SJSA1 (cell line): ENCODE measurements around the gene CALML3. TPM values are rescaled to one million over a fixed set of nuclear protein-coding genes. Genes with fewer than 3 reads are reported as not detected.

ENCODE experiments used
- DNase-seq, 2 experiments: peaks; one replicate each; pipeline ENCODE4 v3.0.0-alpha.2; 2015 to 2020; ENCODE audit warnings: low spot score in 2 of 2, low read depth in 1 of 2
- H3K27ac ChIP-seq: fragments of 250-450 bp; sonication (Bioruptor Pico); 2 replicates; pipeline ENCODE4 v1.5.1; 2020; ENCODE audit warnings: mild to moderate bottlenecking, moderate library complexity
- H3K27me3 ChIP-seq: fragments of 250-450 bp; sonication (Bioruptor Pico); replicated peaks from 2 replicates; pipeline ENCODE4 v1.5.1; 2020; ENCODE audit warnings: mild to moderate bottlenecking, moderate library complexity
- H3K36me3 ChIP-seq: fragments of 250-450 bp; sonication (Bioruptor Pico); 2 replicates; pipeline ENCODE4 v1.5.1; 2020; ENCODE audit warnings: mild to moderate bottlenecking
- H3K4me1 ChIP-seq: fragments of 250-450 bp; sonication (Bioruptor Pico); replicated peaks from 2 replicates; pipeline ENCODE4 v1.6.1; 2021; ENCODE audit warnings: mild to moderate bottlenecking
- H3K4me3 ChIP-seq: fragments of 250-450 bp; sonication (Bioruptor Pico); 2 replicates; pipeline ENCODE4 v1.5.1; 2020; ENCODE audit warnings: mild to moderate bottlenecking
- H3K9me3 ChIP-seq: fragments of 250-450 bp; sonication (Bioruptor Pico); replicated peaks from 2 replicates; pipeline ENCODE4 v1.5.1; 2020; ENCODE audit warnings: mild to moderate bottlenecking
- total RNA-seq: library from RNA; depleted of rRNA; stranded (reverse); fragments of >200 nt; shearing (Covaris generic); gene quantifications from 2 replicates; pipeline ENCODE4 v1.2.3, GENCODE V29; 2014

Gene CALML3
- total RNA-seq, 1 experiment from 2014 or later = not detected

DNA sequence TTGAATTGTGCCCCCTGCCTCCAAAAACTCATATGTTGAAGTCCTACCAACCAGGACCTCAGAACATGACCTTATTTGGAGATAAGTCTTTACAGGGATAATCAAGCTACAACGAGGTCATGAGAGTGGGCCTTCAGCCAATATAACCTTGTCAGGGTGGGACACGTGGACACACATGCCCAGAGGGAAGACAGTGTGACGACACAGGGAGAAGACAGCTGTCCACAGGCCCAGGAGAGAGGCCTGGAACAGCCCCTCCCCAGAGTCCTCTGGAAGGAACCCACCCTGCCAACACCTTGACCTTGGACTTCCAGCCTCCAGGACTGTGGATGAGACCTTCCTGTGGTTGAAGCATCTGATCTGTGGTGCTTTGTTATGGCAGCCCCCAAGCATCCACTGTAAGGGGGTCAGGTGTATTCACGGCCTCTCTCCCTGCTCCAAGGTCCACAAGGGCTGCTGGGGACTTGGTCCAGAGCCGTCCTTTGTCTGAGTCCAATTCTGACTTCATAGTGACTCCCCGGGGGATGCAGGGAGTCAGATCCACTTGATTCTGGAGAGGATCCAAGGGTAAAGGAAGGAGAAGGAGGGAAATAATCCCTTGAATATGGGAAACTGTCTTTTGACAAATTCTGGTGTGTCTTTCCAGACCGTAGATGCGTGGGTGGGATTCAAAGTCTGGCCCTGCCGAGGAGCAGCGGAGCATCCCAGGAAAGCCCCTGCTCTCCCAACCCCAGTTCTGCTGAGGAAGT, 7.0 kb downstream of the CALML3 start:
- no peaks in the 10 kb centered on the region for H3K9me3 ChIP-seq
- no peak overlapping the region for H3K4me3 ChIP-seq
- no peaks in the 10 kb centered on the region for H3K4me1 ChIP-seq
- DNase-seq = no peak
- H3K27ac ChIP-seq = no peak overlapping the region
- no peaks in the 10 kb centered on the region for H3K36me3 ChIP-seq
- H3K27me3 ChIP-seq = no peaks in the 10 kb centered on the region

DNA sequence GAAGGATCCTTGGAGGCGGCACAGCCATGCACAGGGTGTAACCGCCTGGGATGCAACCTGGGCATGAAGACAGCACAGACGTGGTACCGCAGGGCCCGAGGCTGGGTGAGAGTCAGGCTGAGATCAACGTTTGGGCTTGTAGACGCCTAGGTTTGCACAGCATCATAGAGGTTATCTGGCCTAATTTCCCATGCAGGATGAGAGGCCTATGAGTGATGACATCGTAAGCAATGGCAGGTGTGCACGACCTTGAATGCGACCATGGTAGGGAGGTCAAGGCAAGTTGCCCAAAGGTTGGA, 7.5 kb downstream of the CALML3 start:
- Histone ChIP-seq H3K27me3 (no peaks in the 10 kb centered on the region), H3K9me3 (no peaks in the 10 kb centered on the region), H3K27ac (no peak overlapping the region), H3K36me3 (no peaks in the 10 kb centered on the region), H3K4me1 (no peaks in the 10 kb centered on the region), H3K4me3 (no peak overlapping the region)
- no peak for DNase-seq

DNA sequence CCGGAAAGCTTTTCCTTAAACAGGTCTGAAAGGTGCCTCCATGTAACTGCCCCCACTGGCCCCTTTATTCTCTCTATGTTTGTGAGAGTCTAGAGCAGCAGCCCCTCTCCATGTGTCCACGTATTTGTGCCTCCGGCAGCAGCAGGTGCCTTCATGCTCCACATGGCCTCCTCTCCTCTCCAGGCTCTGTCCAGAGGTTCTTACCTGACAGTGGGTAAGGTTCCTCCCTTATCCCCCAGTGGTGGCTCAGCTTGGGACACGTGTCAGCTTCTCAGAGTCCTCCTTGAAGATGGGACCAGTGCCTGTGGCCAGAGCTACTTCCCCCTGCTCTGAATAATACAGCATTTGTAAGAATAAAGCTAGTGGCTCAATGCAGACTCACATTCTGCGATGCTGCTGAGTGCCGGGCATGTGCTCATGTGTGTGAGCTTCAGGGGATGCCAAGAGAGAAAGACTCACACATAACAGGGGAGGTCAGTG, 7.9 kb downstream of the CALML3 start:
- no peaks in the 10 kb centered on the region for H3K9me3 ChIP-seq
- H3K27me3 ChIP-seq = no peaks in the 10 kb centered on the region
- H3K36me3 ChIP-seq = no peaks in the 10 kb centered on the region
- H3K4me3 ChIP-seq = no peak overlapping the region
- H3K4me1 ChIP-seq = peaks cover under 1% of the 10 kb centered on the region
- no peak for DNase-seq
- H3K27ac ChIP-seq = no peak overlapping the region

DNA sequence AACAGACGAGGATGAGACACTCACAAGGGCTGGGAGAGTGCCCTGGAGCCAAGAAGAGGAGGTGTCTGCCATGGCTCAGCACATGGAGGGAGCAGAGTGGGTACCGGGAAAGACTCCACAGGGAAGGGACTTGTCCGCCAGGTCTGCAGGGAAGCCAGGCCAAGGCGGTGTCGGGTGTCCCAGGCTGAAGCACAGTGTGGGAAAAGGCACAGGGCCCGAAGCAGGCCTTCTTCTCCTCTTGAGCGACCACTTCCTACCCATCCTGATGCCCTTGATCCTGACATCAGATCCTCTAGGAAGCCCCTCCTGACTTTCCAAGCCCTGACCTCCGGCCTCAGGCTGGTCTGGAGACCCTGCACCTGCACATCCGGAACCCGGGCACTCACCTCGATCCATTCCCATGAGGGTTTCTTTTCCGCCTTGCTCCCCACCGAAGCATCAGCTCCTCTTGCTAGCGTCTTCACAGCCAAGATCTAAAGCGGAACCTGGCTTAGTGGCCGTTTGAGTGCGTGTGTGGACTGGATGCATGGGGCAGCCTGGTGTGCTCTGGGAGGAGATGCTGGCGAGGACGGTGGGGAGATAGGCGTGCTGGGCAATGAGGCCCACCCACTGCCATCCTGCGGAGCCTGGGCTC, 8.5 kb downstream of the CALML3 start:
- no peaks in the 10 kb centered on the region for H3K36me3 ChIP-seq
- H3K27me3 ChIP-seq = no peaks in the 10 kb centered on the region
- H3K27ac ChIP-seq = no peak overlapping the region
- DNase-seq = no peak
- no peaks in the 10 kb centered on the region for H3K9me3 ChIP-seq
- no peak overlapping the region for H3K4me3 ChIP-seq
- H3K4me1 ChIP-seq = peaks cover 6% of the 10 kb centered on the region

DNA sequence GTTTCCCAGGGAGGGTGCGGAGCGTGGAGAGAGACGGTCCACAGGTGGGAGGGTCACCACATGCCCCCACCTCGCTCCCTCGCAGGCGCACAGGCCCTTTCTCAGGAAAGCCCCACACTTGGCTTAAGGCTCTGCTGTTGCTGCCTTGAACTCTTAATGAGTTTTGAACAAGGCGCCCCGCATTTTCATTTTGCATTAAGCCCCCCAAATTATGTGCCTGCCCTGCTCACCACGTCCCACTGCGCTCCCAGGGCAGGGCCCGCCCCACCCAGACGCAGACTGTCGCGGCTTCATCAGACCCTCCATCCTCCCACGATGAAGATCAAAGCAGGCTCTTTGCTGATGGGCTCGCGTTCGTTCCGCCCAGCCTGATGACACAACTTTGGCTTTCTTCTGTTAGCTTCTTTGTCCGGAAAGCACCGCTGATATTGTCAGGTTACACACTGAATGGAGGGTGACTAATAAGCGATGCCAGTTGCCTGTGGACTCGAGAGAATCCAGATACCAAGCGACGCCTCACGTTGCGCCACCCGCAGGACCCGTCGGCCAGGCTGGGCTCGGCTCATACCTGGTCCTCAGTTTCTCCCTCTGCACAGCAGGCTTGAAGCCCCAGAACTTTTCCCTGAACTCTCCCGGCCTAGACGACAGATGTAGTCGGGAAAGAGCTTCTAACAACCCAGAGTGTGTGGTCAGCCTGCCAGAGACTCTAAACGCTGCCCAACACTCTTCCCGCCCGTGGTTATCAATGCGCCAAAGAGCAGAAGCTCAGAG, 9.5 kb downstream of the CALML3 start:
- Histone ChIP-seq H3K36me3 (no peaks in the 10 kb centered on the region), H3K27ac (no peak overlapping the region), H3K4me3 (no peak overlapping the region), H3K27me3 (no peaks in the 10 kb centered on the region), H3K9me3 (no peaks in the 10 kb centered on the region), H3K4me1 (peaks cover 16% of the 10 kb centered on the region)
- no peak for DNase-seq

DNA sequence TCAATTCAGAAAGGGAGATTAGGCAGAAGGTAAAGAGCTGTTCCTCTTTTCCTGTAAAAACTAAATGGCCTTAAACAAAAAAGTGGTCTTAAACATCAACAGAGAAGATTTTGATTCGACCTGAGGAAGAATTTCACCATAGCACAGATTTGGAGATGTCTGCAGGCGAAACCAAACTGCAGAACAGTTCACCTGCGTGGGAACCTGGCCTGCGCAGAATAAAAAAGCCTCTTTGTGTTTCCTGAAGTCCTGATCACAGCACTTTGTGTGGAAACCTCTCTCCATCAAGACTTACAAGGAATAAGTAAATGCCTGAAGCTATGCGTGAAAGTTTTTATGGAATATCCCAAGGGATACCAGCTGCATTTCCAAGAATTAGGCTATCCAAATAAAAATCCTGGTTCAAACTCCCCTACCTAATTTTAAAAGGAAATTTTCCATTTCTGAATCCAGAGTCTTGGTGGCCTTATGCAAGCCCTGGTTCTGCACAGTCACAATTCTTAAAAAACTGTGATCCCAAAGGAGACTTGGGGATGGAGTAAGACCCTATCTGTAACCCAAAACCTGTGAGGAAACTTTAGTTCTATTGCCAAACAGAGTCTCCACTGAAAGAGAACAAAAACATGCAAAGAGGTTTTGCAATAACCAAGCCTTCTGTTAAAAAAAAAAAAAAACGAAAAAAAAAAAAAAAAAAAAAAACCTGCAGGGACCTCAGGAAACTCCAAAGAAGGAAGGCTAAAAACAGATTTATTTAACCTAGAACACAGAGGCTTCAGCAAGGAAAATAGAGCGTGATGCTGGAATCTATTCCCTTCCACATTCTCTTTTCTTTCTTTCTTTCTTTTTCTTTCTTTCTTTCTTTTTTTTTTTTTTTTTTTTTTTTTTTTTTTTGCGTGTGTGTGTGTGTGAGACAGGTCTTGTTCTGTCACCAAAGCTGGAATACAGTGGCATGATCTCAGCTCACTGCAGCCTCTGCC, 10.4 kb downstream of the CALML3 start:
- no peaks in the 10 kb centered on the region for H3K9me3 ChIP-seq
- H3K36me3 ChIP-seq = no peaks in the 10 kb centered on the region
- no peak for DNase-seq
- H3K27ac ChIP-seq = no peak overlapping the region
- H3K27me3 ChIP-seq = no peaks in the 10 kb centered on the region
- H3K4me1 ChIP-seq = peaks cover 20% of the 10 kb centered on the region
- no peak overlapping the region for H3K4me3 ChIP-seq

DNA sequence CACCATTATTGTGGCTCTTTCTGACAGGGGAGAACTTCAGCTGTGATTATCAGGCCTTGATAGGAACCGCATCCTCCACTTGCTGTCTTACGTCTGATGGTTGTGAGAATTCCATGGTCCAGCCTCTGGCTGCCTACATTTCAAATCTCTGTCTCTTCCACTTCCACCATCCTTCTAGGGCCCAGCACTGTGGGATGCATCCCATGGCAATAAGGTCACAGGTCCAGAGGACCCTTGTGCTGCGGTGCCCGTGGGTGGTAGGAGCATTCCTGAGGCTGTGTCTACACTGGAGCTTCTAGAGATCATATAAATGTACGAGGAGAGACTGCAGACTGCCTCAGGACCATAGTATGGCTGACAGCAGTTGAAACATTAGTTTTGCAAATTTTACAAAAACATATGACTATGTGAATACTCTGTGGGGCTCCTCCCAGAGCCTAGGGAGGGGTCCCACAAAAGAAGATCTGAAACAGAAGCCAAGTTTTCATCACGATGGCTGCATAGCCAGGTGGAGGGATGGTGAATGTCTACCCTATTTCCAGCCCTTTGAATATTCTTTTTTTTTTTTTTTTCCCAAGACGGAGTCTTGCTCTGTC, 11.8 kb downstream of the CALML3 start:
- H3K4me3 ChIP-seq = no peak overlapping the region
- H3K27me3 ChIP-seq = no peaks in the 10 kb centered on the region
- no peak overlapping the region for H3K27ac ChIP-seq
- H3K9me3 ChIP-seq = 0 out of 2 replicates have a peak, but pooled peaks cover 2% of the 10 kb centered on the region
- H3K4me1 ChIP-seq = peaks cover 20% of the 10 kb centered on the region
- H3K36me3 ChIP-seq = no peaks in the 10 kb centered on the region
- no peak for DNase-seq

DNA sequence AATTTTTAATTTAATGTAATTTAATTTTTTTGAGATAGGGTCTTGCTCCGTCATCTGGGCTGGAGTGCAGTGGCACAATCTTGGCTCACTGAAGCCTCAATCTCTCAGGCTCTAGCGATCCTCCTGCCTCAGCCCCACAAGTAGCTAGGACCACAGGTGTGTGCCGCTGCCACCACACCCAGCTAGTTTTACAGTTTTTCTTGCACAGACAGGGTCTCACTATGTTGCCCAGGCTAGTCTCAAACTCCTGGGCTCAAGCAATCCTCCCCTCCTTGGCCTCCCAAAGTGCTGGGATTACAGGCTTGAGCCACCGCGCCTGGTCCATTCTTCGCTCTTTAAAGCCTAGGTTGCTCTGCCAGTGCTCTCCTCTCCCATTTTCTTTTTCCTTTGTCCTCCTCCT, 12.9 kb downstream of the CALML3 start:
- Histone ChIP-seq H3K9me3 (0 out of 2 replicates have a peak, but pooled peaks cover 2% of the 10 kb centered on the region), H3K4me1 (peaks cover 20% of the 10 kb centered on the region), H3K27me3 (no peaks in the 10 kb centered on the region), H3K27ac (no peak overlapping the region), H3K36me3 (no peaks in the 10 kb centered on the region), H3K4me3 (no peak overlapping the region)
- DNase-seq = no peak

DNA sequence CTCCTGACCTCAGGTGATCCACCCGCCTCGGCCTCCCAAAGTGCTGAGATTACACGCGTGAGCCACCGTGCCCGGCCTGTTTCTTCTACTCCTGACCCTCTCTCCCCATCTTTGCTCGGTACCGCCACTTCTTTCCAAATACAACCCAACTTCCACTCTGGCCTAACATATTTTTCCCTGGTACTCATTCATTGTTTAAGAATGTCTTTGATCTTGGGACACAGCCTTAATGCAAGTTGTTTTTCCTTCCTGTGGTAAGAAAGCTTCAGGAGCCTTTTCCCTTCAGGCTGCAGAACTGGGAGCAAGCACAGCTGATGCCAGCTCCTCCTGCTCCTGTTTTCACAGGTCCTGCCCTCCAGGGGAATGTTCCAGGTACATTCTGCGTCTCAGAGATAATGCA, 13.7 kb downstream of the CALML3 start:
- H3K27me3 ChIP-seq = no peaks in the 10 kb centered on the region
- H3K36me3 ChIP-seq = no peaks in the 10 kb centered on the region
- peaks cover 20% of the 10 kb centered on the region for H3K4me1 ChIP-seq
- no peak overlapping the region for H3K4me3 ChIP-seq
- 0 out of 2 replicates have a peak, but pooled peaks cover 2% of the 10 kb centered on the region for H3K9me3 ChIP-seq
- DNase-seq = peak in 1 of 2 experiments; percentile 64
- H3K27ac ChIP-seq = peak overlapping the region; percentile 9; the same call in 1 of the 2 replicates

DNA sequence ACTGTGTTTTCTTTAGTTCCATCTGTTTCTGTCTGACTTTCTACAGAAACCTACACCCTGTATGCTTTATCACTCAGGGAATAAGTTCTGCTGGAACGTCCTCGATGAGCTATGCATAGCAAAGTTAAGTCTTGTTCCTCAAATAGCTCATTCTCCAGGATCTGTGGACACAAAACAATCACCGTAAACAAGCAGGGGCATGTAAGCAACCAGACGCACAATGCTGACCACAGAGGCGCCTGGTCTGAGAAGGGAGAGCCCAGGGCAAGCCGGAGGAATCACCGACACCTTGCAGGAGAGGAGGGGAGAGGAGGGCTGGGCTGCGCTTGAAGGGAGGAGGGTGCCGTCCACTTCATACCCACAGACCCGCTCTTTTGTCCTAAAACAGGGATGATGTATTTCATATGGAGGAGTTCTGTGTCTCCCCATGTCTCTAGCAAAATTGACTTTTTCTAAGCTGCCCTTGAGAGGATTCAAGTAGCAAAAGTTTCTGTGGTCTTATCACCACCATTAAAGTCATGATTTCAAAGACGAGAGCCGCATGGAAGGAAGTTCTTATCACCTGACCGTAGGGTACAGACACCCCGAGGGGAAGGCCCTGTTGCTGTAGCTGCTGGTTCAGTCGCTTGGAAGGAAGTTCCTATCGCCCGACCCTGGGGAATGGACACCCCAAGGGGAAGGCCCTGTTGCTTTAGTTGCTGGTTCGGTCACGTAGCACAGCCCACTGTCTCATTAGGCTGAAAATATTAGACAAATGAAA, 14.3 kb downstream of the CALML3 start:
- H3K36me3 ChIP-seq = no peaks in the 10 kb centered on the region
- H3K9me3 ChIP-seq = 0 out of 2 replicates have a peak, but pooled peaks cover 2% of the 10 kb centered on the region
- DNase-seq = peak in 1 of 2 experiments; percentile 40
- H3K27ac ChIP-seq = 0 out of 2 replicates have a peak overlapping the region, but pooled peaks have one; percentile 9
- H3K4me1 ChIP-seq = peaks cover 20% of the 10 kb centered on the region
- no peaks in the 10 kb centered on the region for H3K27me3 ChIP-seq
- H3K4me3 ChIP-seq = no peak overlapping the region

DNA sequence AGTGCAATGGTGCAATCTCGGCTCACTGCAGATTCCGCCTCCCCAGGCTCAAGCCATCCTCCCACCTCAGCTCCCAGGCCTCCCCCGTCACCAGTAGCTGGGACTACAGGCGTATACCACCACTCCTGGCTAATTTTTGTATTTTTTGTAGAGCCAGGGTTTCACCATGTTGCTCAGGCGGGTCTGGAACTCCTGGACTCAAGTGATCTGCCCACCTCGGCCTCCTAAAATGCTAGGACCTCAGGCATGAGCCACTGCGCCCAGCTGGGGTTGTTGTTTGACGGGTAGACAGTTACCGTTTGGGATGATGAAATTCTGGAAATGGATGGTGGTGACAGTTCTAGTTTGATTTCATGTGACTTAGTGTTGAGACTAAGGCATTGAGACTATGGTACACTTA, 15.3 kb downstream of the CALML3 start:
- no peak for DNase-seq
- Histone ChIP-seq H3K36me3 (no peaks in the 10 kb centered on the region), H3K27ac (no peak overlapping the region), H3K27me3 (no peaks in the 10 kb centered on the region), H3K9me3 (0 out of 2 replicates have a peak, but pooled peaks cover 2% of the 10 kb centered on the region), H3K4me3 (no peak overlapping the region), H3K4me1 (peaks cover 25% of the 10 kb centered on the region)

DNA sequence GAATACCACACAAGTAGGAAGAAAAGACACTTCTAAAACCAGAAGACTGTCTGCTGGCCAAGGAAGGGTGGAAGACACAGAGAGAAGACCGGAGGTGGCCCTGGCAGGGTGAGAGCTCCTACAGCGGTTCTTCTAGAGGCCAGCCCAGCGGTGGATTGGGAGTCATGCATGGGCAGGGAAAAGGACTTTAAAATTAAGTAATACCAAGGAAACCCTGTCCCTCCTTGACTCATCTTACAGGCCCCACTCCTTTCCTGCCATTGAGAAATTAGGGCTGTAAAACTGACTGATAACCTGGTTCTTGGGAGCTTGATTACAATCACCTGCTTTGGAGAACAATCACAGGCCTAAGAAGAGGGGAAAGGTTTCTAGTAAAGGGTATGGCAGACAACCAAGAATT, 16.1 kb downstream of the CALML3 start:
- Histone ChIP-seq H3K9me3 (0 out of 2 replicates have a peak, but pooled peaks cover 2% of the 10 kb centered on the region), H3K4me1 (peaks cover 33% of the 10 kb centered on the region)
- DNase-seq = no peak

More for the DNA sequence above, 16.1 kb downstream of the CALML3 start:
- Histone ChIP-seq H3K27ac (no peak overlapping the region), H3K27me3 (no peaks in the 10 kb centered on the region), H3K36me3 (no peaks in the 10 kb centered on the region), H3K4me3 (no peak overlapping the region)
